Loucy (cell line): ENCODE measurements around the gene OR4D1.

Experiments
- CTCF ChIP-seq: fragments of 200-600 bp; sonication (generic); conservative IDR thresholded peaks from 2 replicates; pipeline ENCODE4 v1.5.1; 2014; ENCODE audit warnings: mild to moderate bottlenecking, antibody characterized with exemption, low read length
- EZH2phosphoT487 ChIP-seq: fragments of 200-600 bp; IDR thresholded peaks from 2 replicates; pipeline ENCODE4 v1.6.1; 2018; ENCODE audit warnings: antibody characterized with exemption, mild to moderate bottlenecking, moderate library complexity, borderline replicate concordance

GRCh38 chr17:58127846-58128245 is 20.3 kb upstream of the OR4D1 start:
- TF ChIP-seq CTCF (no peak), EZH2phosphoT487 (no peak)
